NB4 (cell line): ENCODE results near the gene TNNT3.

ENCODE experiments used
- CTCF ChIP-seq: IDR thresholded peaks from one replicate; pipeline ENCODE4 v1.5.1; 2012; ENCODE audit warnings: low read depth, low read length
- POLR2A ChIP-seq: IDR thresholded peaks from 2 replicates; pipeline ENCODE4 v1.6.1; 2011; ENCODE audit warnings: mild to moderate bottlenecking; ENCODE audit not compliant: insufficient read length; ENCODE audit errors: extremely low read depth

- TF ChIP-seq CTCF (no peak), POLR2A (no peak)
Observed at GRCh38 chr11:1929621-1930461, 10.3 kb downstream of the TNNT3 start.
